GM12874 (cell line): Measurements from ENCODE around the gene ATXN7L1.

Experiments
- TF ChIP-seq, protein P1 (sequence below): IDR thresholded peaks from 2 replicates; pipeline ENCODE4 v1.5.1; 2011; ENCODE audit warnings: low read depth, mild to moderate bottlenecking, control low read depth, low read length, moderate library complexity; ENCODE audit not compliant: insufficient read depth

ATXN7L1 gene

DNA sequence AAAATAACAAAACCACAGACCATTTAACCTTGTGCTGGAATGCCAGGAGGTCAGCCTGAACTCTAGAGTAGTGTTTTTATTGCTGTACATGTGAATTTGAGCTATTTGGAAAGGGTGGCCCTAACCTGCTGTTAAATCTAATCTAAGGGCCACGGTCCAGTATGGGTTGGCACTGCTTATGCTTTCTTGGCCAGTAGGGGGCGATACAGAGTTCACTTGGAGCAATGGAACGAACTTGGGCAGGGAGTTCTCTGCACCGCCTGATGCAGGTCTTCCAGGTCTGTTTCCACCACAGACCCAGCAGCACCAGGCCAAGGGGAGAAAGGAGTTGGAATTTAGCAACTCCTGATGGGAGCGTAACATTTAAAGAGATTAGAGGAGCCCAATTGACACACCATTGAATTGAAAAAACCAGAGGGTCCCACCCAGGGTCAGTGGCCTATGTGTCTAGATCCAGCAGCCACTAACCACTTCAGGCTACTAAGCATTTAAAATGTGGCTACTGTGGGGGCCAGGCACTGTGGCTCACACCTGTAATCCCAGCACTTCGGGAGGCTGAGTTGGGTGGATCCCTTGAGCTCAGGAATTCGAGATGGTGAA, 219.4 kb downstream of the ATXN7L1 start:
- TF ChIP-seq, protein P1, sequence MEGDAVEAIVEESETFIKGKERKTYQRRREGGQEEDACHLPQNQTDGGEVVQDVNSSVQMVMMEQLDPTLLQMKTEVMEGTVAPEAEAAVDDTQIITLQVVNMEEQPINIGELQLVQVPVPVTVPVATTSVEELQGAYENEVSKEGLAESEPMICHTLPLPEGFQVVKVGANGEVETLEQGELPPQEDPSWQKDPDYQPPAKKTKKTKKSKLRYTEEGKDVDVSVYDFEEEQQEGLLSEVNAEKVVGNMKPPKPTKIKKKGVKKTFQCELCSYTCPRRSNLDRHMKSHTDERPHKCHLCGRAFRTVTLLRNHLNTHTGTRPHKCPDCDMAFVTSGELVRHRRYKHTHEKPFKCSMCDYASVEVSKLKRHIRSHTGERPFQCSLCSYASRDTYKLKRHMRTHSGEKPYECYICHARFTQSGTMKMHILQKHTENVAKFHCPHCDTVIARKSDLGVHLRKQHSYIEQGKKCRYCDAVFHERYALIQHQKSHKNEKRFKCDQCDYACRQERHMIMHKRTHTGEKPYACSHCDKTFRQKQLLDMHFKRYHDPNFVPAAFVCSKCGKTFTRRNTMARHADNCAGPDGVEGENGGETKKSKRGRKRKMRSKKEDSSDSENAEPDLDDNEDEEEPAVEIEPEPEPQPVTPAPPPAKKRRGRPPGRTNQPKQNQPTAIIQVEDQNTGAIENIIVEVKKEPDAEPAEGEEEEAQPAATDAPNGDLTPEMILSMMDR = peak; percentile 87

DNA sequence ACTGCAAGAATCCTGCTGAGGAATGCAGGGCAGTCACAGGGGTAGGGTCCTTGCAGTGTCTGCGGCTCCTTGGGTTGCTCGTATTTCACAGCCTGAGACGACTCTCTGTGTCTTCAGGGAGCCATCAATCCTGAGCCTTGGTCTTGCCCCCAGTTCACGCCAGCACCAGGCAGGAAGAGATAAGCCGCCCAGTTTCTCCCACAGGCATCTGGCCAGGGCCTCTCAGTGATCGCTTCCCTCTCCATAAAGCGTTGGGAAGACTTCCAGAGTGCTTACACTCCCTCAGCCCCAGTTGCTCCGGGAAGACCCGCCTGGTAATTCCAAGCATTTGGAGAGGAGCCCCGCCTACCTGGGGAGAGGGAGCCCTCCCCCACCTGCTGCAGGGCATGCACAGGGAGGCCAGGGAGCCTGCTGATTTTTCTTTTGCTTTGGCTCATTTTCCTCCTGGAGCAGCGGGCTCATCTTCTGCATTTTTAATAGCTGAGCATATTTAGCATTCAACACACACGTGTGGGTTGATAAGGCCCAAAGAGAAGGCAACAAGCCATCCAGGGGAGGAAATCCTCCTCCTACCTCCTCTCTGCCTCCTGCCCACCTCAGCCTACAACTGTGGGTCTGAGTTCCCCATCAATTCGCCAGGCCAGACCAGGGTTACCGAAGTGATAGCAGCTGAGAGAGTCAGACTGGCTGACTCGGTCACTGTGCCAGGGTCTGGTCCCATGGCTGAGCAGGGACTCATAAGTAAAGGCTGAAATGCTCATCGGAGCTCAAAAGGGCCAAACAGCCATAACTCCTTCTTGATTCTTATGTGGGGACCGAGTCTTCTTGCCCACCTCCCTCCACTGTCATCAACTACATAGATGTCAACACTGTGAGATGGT, 220.7 kb downstream of the ATXN7L1 start:
- TF ChIP-seq, protein P1 = no peak

DNA sequence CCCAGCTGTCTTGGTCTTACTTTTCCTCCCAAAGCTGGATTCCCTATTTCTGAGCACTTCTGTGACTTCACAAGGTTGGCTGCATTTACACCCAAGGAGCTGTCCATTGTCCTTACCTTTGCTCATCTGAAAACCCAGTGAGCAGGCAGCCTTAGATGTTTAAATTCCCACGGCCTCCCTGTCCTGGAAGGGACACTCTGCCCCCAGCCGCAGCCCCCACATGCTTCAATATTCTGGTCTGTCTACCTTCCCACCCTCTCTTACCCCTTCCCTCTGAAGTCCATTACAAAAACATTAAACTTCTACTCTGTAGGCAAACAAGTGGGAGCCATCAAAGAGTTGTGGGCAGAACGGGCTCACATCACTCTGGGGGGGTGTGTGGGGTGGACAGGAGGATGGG, 221.3 kb downstream of the ATXN7L1 start:
- TF ChIP-seq, protein P1 = no peak

DNA sequence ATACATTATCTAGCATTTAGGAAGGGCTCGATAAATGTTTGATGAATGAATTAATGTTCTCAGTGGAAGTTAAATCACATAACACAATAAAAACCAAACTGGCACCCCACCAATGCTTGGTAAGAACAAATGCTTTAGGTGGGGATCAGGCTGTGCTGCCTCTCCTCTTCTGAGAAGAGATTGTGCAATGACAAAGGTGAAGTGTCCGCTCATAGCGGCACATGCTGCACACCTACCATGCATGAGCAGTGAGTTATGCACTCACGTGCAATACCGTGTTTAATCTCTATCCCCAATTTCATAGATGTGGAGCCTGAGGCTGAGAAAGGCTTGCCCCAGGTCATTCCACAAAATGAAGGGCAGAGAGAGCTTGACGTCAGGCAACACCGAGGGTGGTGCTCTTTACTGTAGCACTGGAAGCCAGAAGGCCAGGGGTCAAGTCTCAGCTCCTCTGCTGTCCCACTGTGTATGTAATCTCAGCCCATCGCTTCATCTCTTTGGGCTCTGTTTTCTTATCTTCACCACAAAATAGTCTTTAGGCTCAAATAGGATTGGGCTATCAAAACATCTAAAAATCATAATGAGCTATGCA, 222.2 kb downstream of the ATXN7L1 start:
- TF ChIP-seq, protein P1 = no peak

DNA sequence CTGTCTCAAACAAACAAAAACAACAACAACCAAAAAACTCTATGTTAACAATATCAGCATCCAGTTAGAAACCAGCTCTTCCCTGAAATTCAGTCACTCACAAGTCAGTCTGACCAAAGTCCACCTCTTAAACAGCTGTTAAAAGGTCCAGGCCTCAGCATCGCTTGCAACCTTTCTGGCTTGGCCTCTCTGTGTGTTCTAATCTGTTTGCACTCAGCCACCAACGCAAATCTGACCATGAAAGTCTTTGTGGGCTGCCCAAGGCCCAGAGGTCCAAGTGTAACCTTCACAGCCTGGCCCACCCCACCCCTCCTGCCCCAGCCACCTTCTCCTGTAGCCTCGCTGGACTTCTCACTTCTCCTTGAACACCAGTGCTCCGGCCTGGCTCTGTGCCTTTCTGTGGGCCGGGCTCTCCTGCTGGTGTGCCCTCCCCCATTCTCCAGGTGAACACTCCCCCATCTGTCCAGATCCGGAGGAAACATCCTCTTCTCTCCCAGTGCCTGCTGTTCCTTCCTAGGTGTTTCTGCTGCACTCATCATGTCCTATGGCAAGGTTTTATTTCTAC, 222.9 kb downstream of the ATXN7L1 start:
- TF ChIP-seq, protein P1 = no peak

DNA sequence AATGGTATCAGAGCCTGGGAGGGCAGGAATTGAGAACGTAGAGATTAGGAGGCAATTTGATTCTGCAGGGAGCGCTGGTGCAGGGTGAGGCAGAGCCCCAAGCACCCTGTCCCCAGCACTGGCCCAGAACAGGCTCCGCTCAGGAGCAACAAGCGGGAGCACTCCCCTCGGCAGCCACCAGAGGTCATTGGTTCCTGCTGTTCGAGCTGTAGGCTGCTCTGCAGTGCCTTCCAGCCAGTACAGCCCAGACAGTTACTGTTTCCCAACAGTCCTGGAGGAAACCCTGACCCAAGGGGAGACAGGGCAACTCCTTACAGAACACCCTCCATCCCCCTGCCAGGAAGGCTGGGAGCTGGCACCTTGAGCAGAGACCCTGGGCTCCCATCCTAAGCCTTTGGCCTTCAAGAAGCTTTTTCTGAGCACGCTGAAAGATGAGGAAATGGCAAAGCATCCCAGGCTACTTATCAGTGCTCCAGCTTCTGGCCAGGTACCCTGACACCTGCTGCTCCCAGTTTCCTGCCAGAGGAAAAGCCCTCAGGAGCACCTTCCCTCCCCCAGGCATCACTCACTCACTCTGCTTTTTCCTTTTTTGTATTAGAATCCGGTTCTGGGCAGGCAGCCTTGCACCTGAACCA, 223.9 kb downstream of the ATXN7L1 start:
- TF ChIP-seq, protein P1 = peak; percentile 90

DNA sequence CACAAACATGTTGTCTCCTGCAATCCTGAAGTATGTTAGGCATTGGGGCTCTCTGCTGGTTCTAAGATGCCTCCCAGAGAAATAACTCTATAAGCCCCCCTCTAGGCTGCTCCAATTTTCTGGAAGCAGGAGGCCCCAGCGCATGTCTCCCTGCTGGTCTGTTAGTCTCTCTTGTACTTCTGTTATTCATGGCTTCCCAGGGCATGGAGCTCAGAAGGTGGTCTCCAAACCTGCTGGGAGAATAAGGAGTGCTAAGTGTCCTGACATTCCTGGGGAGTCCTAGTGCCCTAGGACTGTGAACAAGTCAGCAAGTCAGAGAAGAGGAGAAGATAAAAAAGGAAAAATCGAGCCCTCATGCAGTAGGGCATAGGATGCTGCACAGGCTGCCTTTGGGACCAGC, 224.6 kb downstream of the ATXN7L1 start:
- TF ChIP-seq, protein P1 = no peak
